ENCODE results near the gene MTFMT. TPM values are rescaled to one million over a fixed set of nuclear protein-coding genes. Genes with fewer than 3 reads are reported as not detected.

MTFMT gene
- total RNA-seq, 4 donors from 2014 or later: 11.7 to 159 (median 18.1) TPM

GRCh38 chr15:65004993-65005392, 24.4 kb downstream of the MTFMT start:
- no peak overlapping the region for H3K27ac ChIP-seq
- no peak for DNase-seq (ENCODE audit: low spot score in 2 of 2)
- peaks cover 22% of the 10 kb centered on the region for H3K36me3 ChIP-seq
- no peaks in the 10 kb centered on the region for H3K9me3 ChIP-seq
- 78% methylated on average over 3 of the region's 3 CpGs for WGBS
- no peaks in the 10 kb centered on the region for H3K27me3 ChIP-seq
- H3K4me3 ChIP-seq: no peak overlapping the region
- TF ChIP-seq POLR2A (IDR thresholded peaks at IDR 0.05) (no peak), POLR2AphosphoS5 (IDR thresholded peaks at IDR 0.05) (no peak), EP300 (IDR thresholded peaks at IDR 0.05) (no peak), CTCF (IDR thresholded peaks at IDR 0.05) (no peak)
- no peaks in the 10 kb centered on the region for H3K4me1 ChIP-seq

GRCh38 chr15:64997745-64998375, 31.6 kb downstream of the MTFMT start:
- WGBS: 90% methylated on average over 4 of the region's 4 CpGs
- no peak for DNase-seq (ENCODE audit: low spot score in 2 of 2)
- no peak overlapping the region for H3K27ac ChIP-seq

GRCh38 chr15:64997066-64997465, 32.4 kb downstream of the MTFMT start:
- no peak for DNase-seq (ENCODE audit: low spot score in 2 of 2)
- no peak overlapping the region for H3K27ac ChIP-seq
- H3K9me3 ChIP-seq: no peaks in the 10 kb centered on the region
- no peaks in the 10 kb centered on the region for H3K4me1 ChIP-seq
- TF ChIP-seq POLR2A (IDR thresholded peaks at IDR 0.05) (no peak), EP300 (IDR thresholded peaks at IDR 0.05) (no peak), CTCF (IDR thresholded peaks at IDR 0.05) (no peak), POLR2AphosphoS5 (IDR thresholded peaks at IDR 0.05) (no peak)
- H3K27me3 ChIP-seq: no peaks in the 10 kb centered on the region
- no peaks in the 10 kb centered on the region for H3K36me3 ChIP-seq
- WGBS: 80% methylated on average over 5 of the region's 5 CpGs
- H3K4me3 ChIP-seq: no peak overlapping the region

More at GRCh38 chr15:64997745-64998375, 31.6 kb downstream of the MTFMT start:
- Histone ChIP-seq H3K9me3 (no peaks in the 10 kb centered on the region), H3K27me3 (no peaks in the 10 kb centered on the region), H3K36me3 (peaks cover 7% of the 10 kb centered on the region), H3K4me3 (no peak overlapping the region), H3K4me1 (no peaks in the 10 kb centered on the region)
- TF ChIP-seq CTCF (IDR thresholded peaks at IDR 0.05) (no peak), EP300 (IDR thresholded peaks at IDR 0.05) (no peak), POLR2A (IDR thresholded peaks at IDR 0.05) (no peak), POLR2AphosphoS5 (IDR thresholded peaks at IDR 0.05) (no peak)

- no peak overlapping the region for H3K4me3 ChIP-seq
- H3K27me3 ChIP-seq: no peaks in the 10 kb centered on the region
- H3K9me3 ChIP-seq: no peaks in the 10 kb centered on the region
- 66% methylated on average over 1 of the region's 1 CpG for WGBS
- H3K27ac ChIP-seq: no peak overlapping the region
- no peak for TF ChIP-seq POLR2A (IDR thresholded peaks at IDR 0.05)
- no peak for TF ChIP-seq EP300 (IDR thresholded peaks at IDR 0.05)
- TF ChIP-seq CTCF (IDR thresholded peaks at IDR 0.05): no peak
- no peak for TF ChIP-seq POLR2AphosphoS5 (IDR thresholded peaks at IDR 0.05)
- no peak for DNase-seq (ENCODE audit: low spot score in 2 of 2)
- H3K36me3 ChIP-seq: no peaks in the 10 kb centered on the region
- H3K4me1 ChIP-seq: peaks cover 9% of the 10 kb centered on the region
Measured at GRCh38 chr15:64993290-64993689, 36.1 kb downstream of the MTFMT start.

- H3K36me3 ChIP-seq: no peaks in the 10 kb centered on the region
- H3K27ac ChIP-seq: no peak overlapping the region
- no peaks in the 10 kb centered on the region for H3K9me3 ChIP-seq
- TF ChIP-seq EP300 (IDR thresholded peaks at IDR 0.05): no peak
- WGBS: 68% methylated on average over 2 of the region's 2 CpGs
- H3K4me1 ChIP-seq: peaks cover 25% of the 10 kb centered on the region
- DNase-seq (ENCODE audit: low spot score in 2 of 2): no peak
- H3K4me3 ChIP-seq: no peak overlapping the region
- no peaks in the 10 kb centered on the region for H3K27me3 ChIP-seq
Measured at GRCh38 chr15:64991536-64992135, 37.8 kb downstream of the MTFMT start.
